ENCODE results near the gene DDX10.

Gene DDX10

GRCh38 chr11:108872781-108873291, 208.0 kb downstream of the DDX10 start:
- Histone ChIP-seq H3K4me3 (ENCODE audit: low read length) (no peak overlapping the region), H3K79me2 (ENCODE audit: control insufficient read depth, low read length) (no peaks in the 10 kb centered on the region), H3K27me3 (ENCODE audit: control insufficient read depth, low read length) (no peaks in the 10 kb centered on the region), H4K20me1 (ENCODE audit: control insufficient read depth, insufficient read depth, low read depth, low read length) (no peaks in the 10 kb centered on the region), H3F3A (ENCODE audit: control insufficient read depth, insufficient read depth) (no peaks in the 10 kb centered on the region), H3K36me3 (ENCODE audit: control insufficient read depth, low read length) (no peaks in the 10 kb centered on the region), H3K27ac (ENCODE audit: low read depth, low read length) (no peak overlapping the region), H3K9me3 (ENCODE audit: control insufficient read depth, insufficient read depth, low read length) (no peaks in the 10 kb centered on the region), H3K4me2 (ENCODE audit: low read length) (no peak overlapping the region), H3K9me2 (replicated peaks; ENCODE audit: control insufficient read depth, low read length) (no peaks in the 10 kb centered on the region), H3K4me1 (ENCODE audit: control insufficient read depth, low read length) (no peaks in the 10 kb centered on the region)
- no peak for TF ChIP-seq EZH2phosphoT487 (IDR thresholded peaks at IDR 0.05; ENCODE audit: borderline replicate concordance, low read length)
- no peak for TF ChIP-seq CTCF (IDR thresholded peaks at IDR 0.05; ENCODE audit: low read depth, low read length, poor library complexity, severe bottlenecking)

- Histone ChIP-seq H3K36me3 (ENCODE audit: control insufficient read depth, low read length) (no peaks in the 10 kb centered on the region), H4K20me1 (ENCODE audit: control insufficient read depth, insufficient read depth, low read depth, low read length) (no peaks in the 10 kb centered on the region), H3K4me1 (ENCODE audit: control insufficient read depth, low read length) (no peaks in the 10 kb centered on the region), H3K27me3 (ENCODE audit: control insufficient read depth, low read length) (no peaks in the 10 kb centered on the region), H3K79me2 (ENCODE audit: control insufficient read depth, low read length) (no peaks in the 10 kb centered on the region), H3K9me3 (ENCODE audit: control insufficient read depth, insufficient read depth, low read length) (no peaks in the 10 kb centered on the region), H3F3A (ENCODE audit: control insufficient read depth, insufficient read depth) (no peaks in the 10 kb centered on the region), H3K4me3 (ENCODE audit: low read length) (no peak overlapping the region), H3K4me2 (ENCODE audit: low read length) (no peak overlapping the region), H3K27ac (ENCODE audit: low read depth, low read length) (no peak overlapping the region), H3K9me2 (replicated peaks; ENCODE audit: control insufficient read depth, low read length) (no peaks in the 10 kb centered on the region)
- TF ChIP-seq CTCF (IDR thresholded peaks at IDR 0.05; ENCODE audit: low read depth, low read length, poor library complexity, severe bottlenecking) (no peak), EZH2phosphoT487 (IDR thresholded peaks at IDR 0.05; ENCODE audit: borderline replicate concordance, low read length) (no peak)
These were observed 208.4 kb downstream of the DDX10 start for GRCh38 chr11:108873310-108873709.

GRCh38 chr11:108873941-108874340, 209.1 kb downstream of the DDX10 start:
- Histone ChIP-seq H3K36me3 (ENCODE audit: control insufficient read depth, low read length) (no peaks in the 10 kb centered on the region), H3K27me3 (ENCODE audit: control insufficient read depth, low read length) (no peaks in the 10 kb centered on the region), H3K4me3 (ENCODE audit: low read length) (no peak overlapping the region), H3K27ac (ENCODE audit: low read depth, low read length) (no peak overlapping the region), H3K9me2 (replicated peaks; ENCODE audit: control insufficient read depth, low read length) (no peaks in the 10 kb centered on the region), H3K79me2 (ENCODE audit: control insufficient read depth, low read length) (no peaks in the 10 kb centered on the region), H3K4me2 (ENCODE audit: low read length) (no peak overlapping the region), H3K9me3 (ENCODE audit: control insufficient read depth, insufficient read depth, low read length) (no peaks in the 10 kb centered on the region), H4K20me1 (ENCODE audit: control insufficient read depth, insufficient read depth, low read depth, low read length) (no peaks in the 10 kb centered on the region), H3F3A (ENCODE audit: control insufficient read depth, insufficient read depth) (no peaks in the 10 kb centered on the region), H3K4me1 (ENCODE audit: control insufficient read depth, low read length) (no peaks in the 10 kb centered on the region)
- TF ChIP-seq CTCF (IDR thresholded peaks at IDR 0.05; ENCODE audit: low read depth, low read length, poor library complexity, severe bottlenecking) (no peak), EZH2phosphoT487 (IDR thresholded peaks at IDR 0.05; ENCODE audit: borderline replicate concordance, low read length) (no peak)

Measured in DOHH2 (cell line).